Uterine smooth muscle cell (primary cell): ENCODE results near the gene TAS2R7. TPM values are rescaled to one million over a fixed set of nuclear protein-coding genes. Genes with fewer than 3 reads are reported as not detected.

ENCODE experiments used
- total RNA-seq: library from RNA; depleted of rRNA; stranded (reverse); fragments of >200 nt; gene quantifications from 2 replicates; pipeline ENCODE4 v1.2.3, GENCODE V29; 2014

The TAS2R7 gene, protein sequence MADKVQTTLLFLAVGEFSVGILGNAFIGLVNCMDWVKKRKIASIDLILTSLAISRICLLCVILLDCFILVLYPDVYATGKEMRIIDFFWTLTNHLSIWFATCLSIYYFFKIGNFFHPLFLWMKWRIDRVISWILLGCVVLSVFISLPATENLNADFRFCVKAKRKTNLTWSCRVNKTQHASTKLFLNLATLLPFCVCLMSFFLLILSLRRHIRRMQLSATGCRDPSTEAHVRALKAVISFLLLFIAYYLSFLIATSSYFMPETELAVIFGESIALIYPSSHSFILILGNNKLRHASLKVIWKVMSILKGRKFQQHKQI
- total RNA-seq: not detected in 2 replicates

DNA sequence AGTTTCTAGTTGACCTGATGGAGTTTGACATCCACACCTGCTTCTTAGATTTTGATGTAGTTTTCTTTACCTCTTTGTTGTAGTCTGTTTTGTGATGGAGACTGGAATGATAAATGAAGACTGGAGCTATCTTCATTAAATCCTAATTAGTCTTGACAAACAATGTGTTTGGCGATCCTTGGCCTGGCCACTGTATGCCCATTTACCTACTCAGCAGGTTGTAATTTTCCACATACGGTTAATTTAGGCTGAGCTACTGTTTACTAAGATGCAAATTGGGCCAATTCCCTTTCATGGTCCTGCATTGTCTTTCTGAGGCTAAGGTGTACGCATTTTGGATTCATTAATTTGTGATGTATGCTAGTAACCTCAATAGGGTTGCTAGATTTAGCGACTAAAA lies at the start of gene TAS2R7:
TAS2R7 (minus strand) TSS at position 41 of the 400 bp plus-strand sequence. CDS start 57 bp downstream, outside the sequence.

DNA sequence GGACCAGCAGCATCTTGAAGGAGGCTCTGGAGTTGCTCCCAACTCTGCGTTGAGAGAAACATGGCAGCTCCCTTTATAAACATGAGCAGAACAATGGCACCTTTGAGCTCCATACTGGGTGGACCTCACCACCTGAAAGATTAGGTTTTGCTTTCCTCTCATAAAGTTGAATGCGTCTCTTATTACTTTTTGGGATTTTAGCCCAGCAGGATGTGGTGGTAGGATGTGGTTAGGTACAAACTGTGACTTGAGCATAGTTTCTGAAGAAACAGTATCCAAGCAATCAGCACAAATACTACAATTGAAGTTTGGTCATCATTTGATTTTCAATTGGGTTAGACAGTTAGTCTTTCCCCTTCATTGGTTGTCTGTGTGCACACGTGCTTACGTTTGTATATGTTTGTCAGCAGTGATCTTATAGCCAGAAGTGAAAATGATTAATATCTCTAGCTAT lies 47.0 kb upstream of the TAS2R7 start, which contains the start of gene PRR4:
PRR4 (minus strand) TSS at position 51 of the 454 bp plus-strand sequence; CDS start at position 13, 38 bp downstream.

DNA sequence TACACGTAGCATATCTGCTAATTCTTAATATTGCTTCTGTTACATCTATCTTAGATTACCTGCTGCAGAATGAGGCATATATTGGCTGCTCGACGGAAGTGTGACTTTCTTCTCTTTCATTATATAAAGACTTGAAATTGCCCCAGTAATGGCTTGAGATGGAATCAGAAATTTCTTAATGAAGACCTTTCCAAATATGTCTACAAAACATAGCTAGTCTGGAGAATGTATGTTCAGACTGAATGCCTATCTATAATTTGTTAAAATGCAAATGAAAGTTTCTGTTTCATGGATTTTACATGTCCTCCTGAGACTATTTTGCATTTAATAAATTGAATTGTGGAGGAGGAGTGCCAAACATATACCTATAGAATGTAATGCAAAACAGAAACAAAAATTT lies 23.8 kb upstream of the TAS2R7 start, which contains the start of gene TAS2R10:
TAS2R10 (minus strand) TSS at position 101 of the 400 bp plus-strand sequence; CDS start at position 12, 89 bp downstream.

DNA sequence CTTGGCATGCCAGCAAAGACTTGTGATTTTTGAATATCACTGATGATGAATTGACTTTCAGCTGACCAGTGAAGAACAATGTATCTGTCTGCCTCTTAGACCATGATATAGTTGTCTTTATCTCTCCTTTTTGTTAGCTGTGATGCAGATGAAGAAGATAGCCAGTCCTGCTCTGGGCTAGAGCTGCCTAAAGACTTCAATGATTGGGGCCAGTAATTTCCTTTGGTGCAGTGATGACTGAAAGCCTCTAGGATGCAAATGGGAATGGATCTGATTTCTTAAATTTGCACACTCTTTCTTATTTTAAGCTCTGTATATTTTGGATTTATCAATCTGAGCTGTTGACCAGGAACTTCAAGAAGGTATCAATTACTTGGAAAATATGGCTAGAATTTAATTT lies 7.6 kb upstream of the TAS2R7 start, which contains the start of gene TAS2R9:
TAS2R9 (minus strand) TSS at position 101 of the 400 bp plus-strand sequence; CDS start at position 8, 93 bp downstream.

DNA sequence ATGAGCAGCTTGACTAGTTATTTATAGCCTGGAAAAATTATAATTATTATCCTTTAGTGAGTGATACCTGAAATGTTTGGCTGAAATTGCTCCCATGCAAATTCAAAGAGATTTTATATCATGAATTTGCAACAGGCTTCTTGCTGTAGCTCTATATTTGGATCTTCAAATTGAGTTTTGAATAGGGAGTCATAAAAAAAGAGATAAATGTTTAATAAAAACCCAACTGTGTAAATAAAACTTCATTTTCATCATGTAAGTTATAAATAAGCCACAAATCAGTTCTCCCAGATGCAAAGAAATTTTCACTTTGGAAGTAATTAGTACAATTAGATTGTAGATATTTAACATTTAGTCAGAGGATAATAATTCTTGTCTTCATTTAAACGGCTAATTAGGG lies 4.8 kb upstream of the TAS2R7 start, which contains the start of gene TAS2R8:
TAS2R8 (minus strand) TSS at position 101 of the 400 bp plus-strand sequence. CDS start 306 bp downstream, outside the sequence.

Other genes with a start within 250 kb of the TAS2R7 start
- 16.6 and 29.0 TPM in 2 replicates for gene MAGOHB, start 189.0 kb downstream of the TAS2R7 start, total RNA-seq
- 0.25 and 0.66 TPM in 2 replicates for gene STYK1, start 128.6 kb downstream of the TAS2R7 start, total RNA-seq
- gene YBX3, start 79.3 kb downstream of the TAS2R7 start, total RNA-seq: 60.9 and 81.4 TPM in 2 replicates
- gene TAS2R8, start 4.7 kb upstream of the TAS2R7 start, total RNA-seq: not detected in 2 replicates
- 0.12 TPM in 1 of 2 replicates, not detected in the other for gene TAS2R9, start 7.5 kb upstream of the TAS2R7 start, total RNA-seq
- 0.44 and 0.50 TPM in 2 replicates for gene TAS2R10, start 23.7 kb upstream of the TAS2R7 start, total RNA-seq
- 1.1 and 1.4 TPM in 2 replicates for gene PRR4, start 46.8 kb upstream of the TAS2R7 start, total RNA-seq
- gene PRH1, start 81.6 kb upstream of the TAS2R7 start, total RNA-seq: 21.8 and 27.1 TPM in 2 replicates
- 1.5 and 2.3 TPM in 2 replicates for gene TAS2R13, start 106.9 kb upstream of the TAS2R7 start, total RNA-seq
- gene PRH2, start 126.6 kb upstream of the TAS2R7 start, total RNA-seq: 0.22 and 0.50 TPM in 2 replicates
- 2.9 and 3.6 TPM in 2 replicates for gene TAS2R14, start 136.6 kb upstream of the TAS2R7 start, total RNA-seq
- 3.5 and 4.2 TPM in 2 replicates for gene TAS2R50, start 184.3 kb upstream of the TAS2R7 start, total RNA-seq
- 3.9 and 5.8 TPM in 2 replicates for gene TAS2R20, start 195.7 kb upstream of the TAS2R7 start, total RNA-seq
- 7.9 and 10.8 TPM in 2 replicates for gene TAS2R19, start 220.0 kb upstream of the TAS2R7 start, total RNA-seq
- 5.7 and 8.2 TPM in 2 replicates for gene TAS2R31, start 228.8 kb upstream of the TAS2R7 start, total RNA-seq